Measurements from ENCODE around the gene ARHGAP26. TPM values are rescaled to one million over a fixed set of nuclear protein-coding genes. Genes with fewer than 3 reads are reported as not detected.
A peak's percentile ranks its signal among the peaks of the same experiment; 100 is the strongest.

The ARHGAP26 gene
- polyA plus RNA-seq, 3 donors = 26.5 to 56.8 (median 28.7) TPM

DNA sequence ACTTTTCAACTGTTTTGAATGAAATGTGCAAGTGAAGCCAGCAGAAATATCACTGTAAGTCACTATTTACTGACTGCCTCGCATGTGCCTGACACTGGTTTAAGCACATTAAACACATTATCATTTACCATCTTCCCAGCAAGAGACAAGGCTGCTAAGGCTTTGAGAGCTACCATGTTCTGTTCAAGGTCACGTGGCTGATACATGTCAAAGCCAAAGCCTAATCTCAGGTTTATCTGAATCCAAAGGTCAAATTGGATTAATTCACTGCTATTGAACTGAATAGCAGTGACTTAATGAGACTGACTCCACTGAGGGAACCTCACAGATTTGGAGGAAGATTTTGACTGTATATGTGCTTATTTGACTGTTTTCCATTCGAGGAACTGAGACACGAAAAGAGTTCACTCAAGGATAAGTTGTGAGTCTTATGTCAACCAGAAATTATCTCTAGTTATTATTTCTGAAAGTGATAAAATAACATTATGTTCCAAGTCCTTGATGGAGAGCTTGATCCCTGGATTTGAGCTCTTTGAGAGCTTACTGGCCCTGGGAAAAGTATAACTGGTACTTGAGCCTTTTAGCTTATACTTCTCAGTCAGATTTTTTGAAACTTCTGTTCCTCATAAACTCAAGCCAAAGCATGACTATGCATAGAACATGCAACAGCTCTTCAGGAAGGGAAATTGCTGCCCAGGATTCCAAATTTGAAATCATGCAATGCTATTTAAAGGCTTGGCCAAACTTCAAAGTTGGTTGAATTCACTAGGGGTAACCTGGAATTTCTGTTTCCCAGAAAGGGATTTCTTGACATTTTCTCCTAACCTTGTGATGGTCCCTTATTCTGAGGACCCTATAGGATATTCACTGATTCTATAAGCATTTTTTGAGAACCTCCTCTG lies 23.4 kb upstream of the ARHGAP26 start:
- Mint-ChIP-seq H3K9me3 (no peaks in the 10 kb centered on the region), H3K27me3 (ENCODE audit: low read depth in 3 of 3) (peaks cover 0 to 3% (median 1%) of the 10 kb centered on the region in 3 donors), H3K27ac (peak overlapping the region in 1 of 7 donors; percentile 19), H3K4me3 (no peak overlapping the region), H3K4me1 (peaks cover 40% of the 10 kb centered on the region), H3K36me3 (no peaks in the 10 kb centered on the region)
- intact Hi-C loops (cut with micrococcal nuclease) = no loop called here
- H4K20me1 ChIP-seq (ENCODE audit: insufficient read depth, low read length) = no peaks in the 10 kb centered on the region
- H2AFZ ChIP-seq (ENCODE audit: insufficient read depth, low read depth, low read length, poor library complexity, severe bottlenecking) = peak overlapping the region; percentile 12
- no peaks in the 10 kb centered on the region for H3K9me3 ChIP-seq (replicated peaks in 1 of 2; ENCODE audit: control insufficient read depth in 1 of 2, insufficient read depth in 1 of 2, low read length in 2 of 2)
- WGBS (ENCODE audit: insufficient coverage) = 90% methylated on average over 2 of the region's 4 CpGs
- H3K27me3 ChIP-seq (ENCODE audit: control insufficient read depth in 2 of 2, insufficient read depth in 2 of 2, low read length in 2 of 2) = no peaks in the 10 kb centered on the region
- no peak overlapping the region for H3K4me3 ChIP-seq (replicated peaks in 1 of 3; ENCODE audit: low read depth in 2 of 3, low read length in 3 of 3)
- TF ChIP-seq CTCF (IDR thresholded peaks at IDR 0.05) = no peak
- peaks cover 31 to 43% of the 10 kb centered on the region in 2 donors for H3K4me1 ChIP-seq (ENCODE audit: control insufficient read depth in 1 of 2, insufficient read depth in 2 of 2, low read length in 2 of 2)
- no peak overlapping the region for H3K4me2 ChIP-seq (replicated peaks; ENCODE audit: extremely low read depth, low read length, poor library complexity, severe bottlenecking)
- no peak overlapping the region for H3K27ac ChIP-seq (ENCODE audit: low read depth in 1 of 2, low read length in 2 of 2)
- DNase-seq = peak in 1 of 3 donors; percentile 24
- no peaks in the 10 kb centered on the region for H3K36me3 ChIP-seq (replicated peaks in 1 of 2; ENCODE audit: control insufficient read depth in 1 of 2, insufficient read depth in 2 of 2, low read length in 2 of 2)
- H3K79me2 ChIP-seq (ENCODE audit: insufficient read depth, low read length) = no peaks in the 10 kb centered on the region
- no peak overlapping the region for H3K9ac ChIP-seq (ENCODE audit: insufficient read depth, low read length, poor library complexity, severe bottlenecking)

DNA sequence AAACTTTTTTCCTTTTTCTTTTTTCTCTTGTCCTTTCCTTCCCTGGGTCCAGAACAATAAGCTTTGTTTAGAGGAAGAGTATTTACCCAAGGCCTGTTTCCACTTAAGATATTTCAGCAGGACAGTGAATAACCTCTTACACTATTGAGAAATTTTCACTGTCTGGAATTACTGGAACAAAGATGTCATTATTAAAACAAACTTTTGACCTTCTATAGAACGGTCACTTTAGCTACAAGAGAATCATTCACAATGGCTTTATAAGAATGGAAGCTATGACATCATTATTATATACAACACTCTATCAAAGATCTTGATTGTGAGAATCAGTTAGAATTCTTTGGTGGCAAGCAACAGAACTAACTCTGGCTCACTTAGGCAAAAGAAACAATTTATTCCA lies 22.0 kb upstream of the ARHGAP26 start:
- H3K9me3 ChIP-seq (replicated peaks in 1 of 2; ENCODE audit: control insufficient read depth in 1 of 2, insufficient read depth in 1 of 2, low read length in 2 of 2) = no peaks in the 10 kb centered on the region
- no peaks in the 10 kb centered on the region for H3K36me3 ChIP-seq (replicated peaks in 1 of 2; ENCODE audit: control insufficient read depth in 1 of 2, insufficient read depth in 2 of 2, low read length in 2 of 2)
- no peaks in the 10 kb centered on the region for H3K79me2 ChIP-seq (ENCODE audit: insufficient read depth, low read length)
- H3K9ac ChIP-seq (ENCODE audit: insufficient read depth, low read length, poor library complexity, severe bottlenecking) = no peak overlapping the region
- no peak for TF ChIP-seq CTCF (IDR thresholded peaks at IDR 0.05)
- no peaks in the 10 kb centered on the region for H3K36me3 Mint-ChIP-seq
- H3K4me2 ChIP-seq (replicated peaks; ENCODE audit: extremely low read depth, low read length, poor library complexity, severe bottlenecking) = no peak overlapping the region
- H3K4me1 ChIP-seq (ENCODE audit: control insufficient read depth in 1 of 2, insufficient read depth in 2 of 2, low read length in 2 of 2) = peaks cover 31 to 43% of the 10 kb centered on the region in 2 donors
- WGBS (ENCODE audit: insufficient coverage) = no CpG with 5 or more reads among the region's 1 CpG
- H3K4me3 ChIP-seq (replicated peaks in 1 of 3; ENCODE audit: low read depth in 2 of 3, low read length in 3 of 3) = no peak overlapping the region
- H3K9me3 Mint-ChIP-seq = no peaks in the 10 kb centered on the region
- no peaks in the 10 kb centered on the region for H3K27me3 ChIP-seq (ENCODE audit: control insufficient read depth in 2 of 2, insufficient read depth in 2 of 2, low read length in 2 of 2)
- H3K27ac Mint-ChIP-seq = peak overlapping the region in 1 of 7 donors; percentile 11
- H3K4me3 Mint-ChIP-seq = no peak overlapping the region
- peaks cover 0 to 1% (median 0%) of the 10 kb centered on the region in 3 donors for H3K27me3 Mint-ChIP-seq (ENCODE audit: low read depth in 3 of 3)
- no peak overlapping the region for H3K27ac ChIP-seq (ENCODE audit: low read depth in 1 of 2, low read length in 2 of 2)
- no peak for DNase-seq
- no peaks in the 10 kb centered on the region for H4K20me1 ChIP-seq (ENCODE audit: insufficient read depth, low read length)
- H2AFZ ChIP-seq (ENCODE audit: insufficient read depth, low read depth, low read length, poor library complexity, severe bottlenecking) = no peak overlapping the region
- intact Hi-C loops (cut with micrococcal nuclease) = no loop called here
- H3K4me1 Mint-ChIP-seq = peaks cover 42% of the 10 kb centered on the region
